HG02642 (cell line): ENCODE measurements around the gene LCP2.

Experiments
- ATAC-seq: cut with Tn5 transposase; IDR thresholded peaks from one replicate; pipeline ENCODE4 v1.9.1; 2021; ENCODE audit warnings: mild to moderate bottlenecking; ENCODE audit not compliant: unreplicated experiment, poor library complexity

Gene LCP2

GRCh38 chr5:170278611-170279458 is 18.7 kb downstream of the LCP2 start:
- peak; percentile 94 for ATAC-seq

GRCh38 chr5:170277867-170278281 is 19.7 kb downstream of the LCP2 start:
- no peak for ATAC-seq

- no peak for ATAC-seq
These were observed 21.4 kb downstream of the LCP2 start for GRCh38 chr5:170276140-170276539.

- no peak for ATAC-seq
These were observed 22.1 kb downstream of the LCP2 start for GRCh38 chr5:170275376-170275994.

GRCh38 chr5:170273968-170274710 is 23.4 kb downstream of the LCP2 start:
- ATAC-seq: no peak

- ATAC-seq: no peak
These were observed 27.1 kb downstream of the LCP2 start for GRCh38 chr5:170270293-170271069.

- no peak for ATAC-seq
These were observed 28.0 kb downstream of the LCP2 start for GRCh38 chr5:170269579-170269978.

- no peak for ATAC-seq
These were observed 28.7 kb downstream of the LCP2 start for GRCh38 chr5:170268884-170269283.

- ATAC-seq: no peak
These were observed 29.4 kb downstream of the LCP2 start for GRCh38 chr5:170268153-170268689.

GRCh38 chr5:170267431-170268152 is 30.0 kb downstream of the LCP2 start:
- ATAC-seq: peak; percentile 95

GRCh38 chr5:170266570-170267381 is 30.8 kb downstream of the LCP2 start:
- no peak for ATAC-seq

- no peak for ATAC-seq
These were observed 32.1 kb downstream of the LCP2 start for GRCh38 chr5:170265522-170265921.

- ATAC-seq: no peak
These were observed 33.7 kb downstream of the LCP2 start for GRCh38 chr5:170263906-170264305.

GRCh38 chr5:170262061-170263045 is 35.2 kb downstream of the LCP2 start:
- no peak for ATAC-seq

GRCh38 chr5:170261528-170262043 is 36.0 kb downstream of the LCP2 start:
- no peak for ATAC-seq

- no peak for ATAC-seq
These were observed 40.2 kb downstream of the LCP2 start for GRCh38 chr5:170257370-170257769.

- ATAC-seq: no peak
These were observed 41.0 kb downstream of the LCP2 start for GRCh38 chr5:170256571-170256970.
